Stomach (tissue), 9 donors: ENCODE measurements around the gene TENM3. TPM values are rescaled to one million over a fixed set of nuclear protein-coding genes. Genes with fewer than 3 reads are reported as not detected.

Experiments
- DNase-seq, 2 donors: peaks; one replicate each; pipeline versions ENCODE4 v3.0.0 to v3.0.0-alpha.2; 2013 to 2019
- H3K27ac ChIP-seq, 5 donors: fragments of 200-600 bp in 4 of 5; sonication (generic) in 4 of 5; one replicate each; pipeline ENCODE4 v1.5.1; 2013 to 2019; ENCODE audit warnings: mild to moderate bottlenecking in 1 of 5, moderate library complexity in 1 of 5
- H3K27me3 ChIP-seq, 3 donors: fragments of 200-600 bp; sonication (generic); one replicate each; pipeline ENCODE4 v1.5.1; 2017 to 2019; ENCODE audit warnings: mixed run types in 1 of 3
- H3K36me3 ChIP-seq, 4 donors: fragments of 200-600 bp; sonication (generic); 1 replicate in 3 of 4; 2 replicates in 1 of 4; pipeline ENCODE4 v1.5.1; 2016 to 2019
- H3K4me1 ChIP-seq, 4 donors: fragments of 200-600 bp; sonication (generic); one replicate each; pipeline ENCODE4 v1.5.1; 2016 to 2019
- H3K4me3 ChIP-seq, 4 donors: fragments of 200-600 bp; sonication (generic) in 3 of 4; one replicate each; pipeline ENCODE4 v1.5.1; 2016 to 2019; ENCODE audit warnings: mild to moderate bottlenecking in 1 of 4
- H3K9me3 ChIP-seq, 4 donors: fragments of 200-600 bp; sonication (generic); one replicate each; pipeline ENCODE4 v1.5.1; 2016 to 2019
- EP300 ChIP-seq: sonication (generic); formaldehyde crosslinking; IDR thresholded peaks from one replicate; pipeline ENCODE4 v1.6.1; 2017; ENCODE audit warnings: antibody characterized with exemption
- POLR2A ChIP-seq, 4 donors: fragments of 450-650 bp; IDR thresholded peaks; one replicate each; pipeline ENCODE4 v1.6.1; 2016; ENCODE audit warnings: antibody characterized with exemption in 4 of 4, control low read depth in 2 of 4, mild to moderate bottlenecking in 1 of 4, moderate library complexity in 1 of 4
- POLR2AphosphoS5 ChIP-seq, 3 donors: sonication (generic); formaldehyde crosslinking; IDR thresholded peaks; one replicate each; pipeline ENCODE4 v1.6.1; 2016; ENCODE audit warnings: antibody characterized with exemption in 3 of 3
- WGBS, 5 donors: extraction: QIAGEN DNeasy Blood & Tissue Kit in 3 of 5; methylation state at CpG; one replicate each; pipeline versions ENCODE4 v1.1.5 to v1.1.7; 2013 to 2018; 5-methylcytosine and 5-hydroxymethylcytosine counted together
- intact Hi-C: fragments of 100-400 bp; cut with DNase I; formaldehyde crosslinking; loops from one replicate; pipeline ENCODE4 v1.15.1; 2023; ENCODE audit warnings: low total_unique reads
- polyA plus RNA-seq, 3 donors: library from polyadenylated mRNA; stranded (reverse); fragments of 200-250 nt; gene quantifications; one replicate each; pipeline ENCODE4 v1.2.3, GENCODE V29; 2013
- small RNA-seq, 4 donors: library from RNA; depleted of rRNA; stranded (forward); fragments of <200 nt; gene quantifications; one replicate each; pipeline ENCODE3, GENCODE V24; 2016
- total RNA-seq, 5 donors: library from RNA; depleted of rRNA; stranded (reverse); fragments of >200 nt; gene quantifications; one replicate each; pipeline versions ENCODE4 v1.1.0 to v1.2.3, GENCODE V29; 2014 to 2016
- TF ChIP-seq, protein P1 (sequence below), 7 experiments: fragments of 450-650 bp in 4 of 7; fragments of 200-600 bp in 3 of 7; sonication (generic) in 3 of 7; IDR thresholded peaks; one replicate each; pipeline ENCODE4 v1.5.1; 2016 to 2019; ENCODE audit warnings: antibody characterized with exemption in 7 of 7, control low read depth in 2 of 7, mild to moderate bottlenecking in 1 of 7
- donor health status: healthy with polysubstance abuse.
- donor health status: Bipolar disorder and iron deficiency.
- donor health status: healthy.

TENM3 gene
- total and polyA plus RNA-seq, 8 donors = under 0.01 to 8.3 (median 0.44) TPM

DNA sequence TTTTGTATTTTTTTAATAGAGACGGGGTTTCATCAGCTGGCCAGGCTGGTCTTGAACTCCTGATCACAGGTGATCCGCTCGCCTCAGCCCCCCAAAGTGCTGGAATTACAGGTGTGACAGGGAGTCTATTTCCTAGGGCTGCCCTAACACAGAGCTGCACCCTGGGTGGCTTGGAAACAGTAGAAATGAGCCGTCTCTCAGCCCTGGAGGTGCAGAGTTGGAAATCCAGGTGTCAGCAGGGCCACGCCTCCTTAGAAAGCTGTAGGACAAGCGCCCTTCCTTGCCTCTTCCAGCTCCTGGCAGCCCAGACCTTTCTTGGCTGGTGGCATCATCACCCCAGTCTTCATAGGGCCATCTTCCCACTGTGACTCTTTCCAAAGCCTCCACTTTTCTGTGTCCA is 602.4 kb downstream of the TENM3 start:
- no peak for DNase-seq
- Histone ChIP-seq H3K27ac (no peak overlapping the region), H3K4me3 (no peak overlapping the region), H3K36me3 (no peaks in the 10 kb centered on the region), H3K27me3 (no peaks in the 10 kb centered on the region), H3K4me1 (no peaks in the 10 kb centered on the region), H3K9me3 (no peaks in the 10 kb centered on the region)
- TF ChIP-seq POLR2A (IDR thresholded peaks at IDR 0.05) = no peak
- TF ChIP-seq, protein P1, sequence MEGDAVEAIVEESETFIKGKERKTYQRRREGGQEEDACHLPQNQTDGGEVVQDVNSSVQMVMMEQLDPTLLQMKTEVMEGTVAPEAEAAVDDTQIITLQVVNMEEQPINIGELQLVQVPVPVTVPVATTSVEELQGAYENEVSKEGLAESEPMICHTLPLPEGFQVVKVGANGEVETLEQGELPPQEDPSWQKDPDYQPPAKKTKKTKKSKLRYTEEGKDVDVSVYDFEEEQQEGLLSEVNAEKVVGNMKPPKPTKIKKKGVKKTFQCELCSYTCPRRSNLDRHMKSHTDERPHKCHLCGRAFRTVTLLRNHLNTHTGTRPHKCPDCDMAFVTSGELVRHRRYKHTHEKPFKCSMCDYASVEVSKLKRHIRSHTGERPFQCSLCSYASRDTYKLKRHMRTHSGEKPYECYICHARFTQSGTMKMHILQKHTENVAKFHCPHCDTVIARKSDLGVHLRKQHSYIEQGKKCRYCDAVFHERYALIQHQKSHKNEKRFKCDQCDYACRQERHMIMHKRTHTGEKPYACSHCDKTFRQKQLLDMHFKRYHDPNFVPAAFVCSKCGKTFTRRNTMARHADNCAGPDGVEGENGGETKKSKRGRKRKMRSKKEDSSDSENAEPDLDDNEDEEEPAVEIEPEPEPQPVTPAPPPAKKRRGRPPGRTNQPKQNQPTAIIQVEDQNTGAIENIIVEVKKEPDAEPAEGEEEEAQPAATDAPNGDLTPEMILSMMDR (IDR thresholded peaks at IDR 0.05) = no peak
- no peak for TF ChIP-seq EP300
- no peak for TF ChIP-seq POLR2AphosphoS5 (IDR thresholded peaks at IDR 0.05)
- intact Hi-C loops = no loop called here
- 80 to 93% (median 86%) methylated on average over 6 of the region's 6 CpGs for WGBS, 5 donors

DNA sequence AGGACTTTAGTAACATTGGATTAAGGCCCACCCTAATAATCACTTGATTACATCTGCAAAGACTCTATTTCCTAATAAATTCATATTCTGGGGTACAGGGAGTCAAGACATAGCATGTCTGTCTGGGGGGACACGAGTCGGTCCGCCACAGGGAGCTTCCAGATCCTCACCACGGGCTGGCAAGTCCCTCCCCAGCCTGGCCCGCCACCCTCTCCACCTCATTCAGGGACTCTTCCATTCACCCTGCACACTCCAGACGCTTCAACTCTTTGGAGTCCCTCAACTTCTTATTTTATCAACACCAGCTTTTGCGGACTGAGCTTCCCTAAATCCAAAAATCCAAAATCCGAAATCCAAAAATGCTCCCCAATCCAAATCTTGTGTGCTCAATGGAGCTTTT is 602.8 kb downstream of the TENM3 start:
- no peak for TF ChIP-seq POLR2AphosphoS5 (IDR thresholded peaks at IDR 0.05)
- no peak for TF ChIP-seq EP300
- TF ChIP-seq, protein P1 (IDR thresholded peaks at IDR 0.05) = no peak
- no peak for TF ChIP-seq POLR2A (IDR thresholded peaks at IDR 0.05)

DNA sequence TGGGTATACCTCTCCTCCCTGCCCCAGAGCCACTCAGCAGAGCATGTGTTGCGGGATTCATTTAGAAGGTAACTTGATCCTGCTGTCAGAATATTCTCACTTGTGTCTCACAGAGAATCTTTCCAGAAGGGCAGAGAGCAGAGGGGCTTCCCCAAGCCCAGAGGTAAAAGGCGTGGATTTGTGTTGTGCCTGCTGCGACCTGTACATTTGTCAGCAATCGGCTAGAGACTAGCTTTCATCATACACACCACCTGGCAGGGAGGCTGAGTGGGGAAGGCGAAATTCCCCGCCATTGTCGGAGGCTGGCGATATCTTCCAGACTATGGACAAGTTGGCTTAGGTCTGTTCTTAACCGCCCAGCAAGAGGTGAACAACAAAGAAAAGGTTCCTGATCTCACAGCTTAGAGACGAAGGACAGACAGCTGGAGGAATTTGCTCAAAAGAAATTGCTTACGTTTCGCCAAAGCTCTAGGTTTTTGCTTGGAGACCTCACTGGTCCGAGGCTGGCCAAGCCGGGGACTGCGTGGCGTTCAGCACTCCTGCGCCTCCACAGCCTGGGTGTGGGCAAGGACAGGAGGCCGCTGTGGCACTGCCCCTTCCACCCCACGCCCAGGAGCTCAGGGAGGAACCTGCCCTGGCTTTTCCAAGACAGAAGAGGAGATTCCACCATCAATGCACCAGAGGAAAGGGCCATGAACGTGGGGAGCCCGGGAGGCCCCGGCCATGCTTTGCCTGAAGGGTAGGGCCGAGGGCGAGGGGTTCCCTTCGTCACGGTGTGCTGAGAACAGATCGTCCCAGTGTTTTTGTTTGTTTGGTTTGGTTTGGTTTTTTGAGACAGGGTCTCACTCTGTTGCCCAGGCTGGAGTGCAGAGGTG is 604.6 kb downstream of the TENM3 start:
- Histone ChIP-seq H3K27ac (no peak overlapping the region), H3K36me3 (no peaks in the 10 kb centered on the region), H3K4me3 (no peak overlapping the region), H3K9me3 (peaks cover 0 to 1% (median 0%) of the 10 kb centered on the region in 4 donors), H3K27me3 (no peaks in the 10 kb centered on the region), H3K4me1 (no peaks in the 10 kb centered on the region)
- 89 to 92% (median 92%) methylated on average over 23 to 27 of the region's 27 CpGs for WGBS, 5 donors
- TF ChIP-seq, protein P1 (IDR thresholded peaks at IDR 0.05) = no peak
- TF ChIP-seq POLR2A (IDR thresholded peaks at IDR 0.05) (no peak), EP300 (no peak), POLR2AphosphoS5 (IDR thresholded peaks at IDR 0.05) (no peak)
- no peak for DNase-seq
- intact Hi-C loops = no loop called here

More for the DNA sequence above, 602.8 kb downstream of the TENM3 start:
- intact Hi-C loops = no loop called here
- no peaks in the 10 kb centered on the region for H3K9me3 ChIP-seq
- H3K36me3 ChIP-seq = no peaks in the 10 kb centered on the region
- no peak for DNase-seq
- no peak overlapping the region for H3K27ac ChIP-seq
- 89 to 95% (median 92%) methylated on average over 8 of the region's 8 CpGs for WGBS, 5 donors
- no peaks in the 10 kb centered on the region for H3K27me3 ChIP-seq
- H3K4me3 ChIP-seq = no peak overlapping the region
- no peaks in the 10 kb centered on the region for H3K4me1 ChIP-seq

DNA sequence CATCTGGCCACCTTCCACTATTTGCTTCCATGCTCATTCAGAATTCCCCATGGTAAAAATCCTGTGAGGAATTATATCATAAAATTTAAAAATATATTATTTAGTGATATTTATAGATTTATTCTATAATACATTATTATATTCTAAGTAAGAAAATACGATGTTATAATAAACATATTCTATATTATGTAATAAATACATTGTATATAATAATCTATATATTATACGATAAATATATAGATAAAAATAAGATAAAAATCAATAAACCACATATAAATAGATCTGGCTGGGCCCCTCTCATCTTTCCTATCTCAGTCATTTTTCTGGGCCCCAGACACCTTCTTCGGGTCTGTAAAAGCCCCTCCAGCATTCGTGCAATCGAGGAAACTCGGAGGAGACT is 605.5 kb downstream of the TENM3 start:
- 89 to 96% (median 91%) methylated on average over 6 of the region's 6 CpGs for WGBS, 5 donors
- no peaks in the 10 kb centered on the region for H3K4me1 ChIP-seq
- peaks cover 0 to 10% (median 6%) of the 10 kb centered on the region in 4 donors for H3K9me3 ChIP-seq
- no peak for DNase-seq
- no peak for TF ChIP-seq EP300
- TF ChIP-seq POLR2A (IDR thresholded peaks at IDR 0.05) = no peak
- TF ChIP-seq, protein P1 (IDR thresholded peaks at IDR 0.05) = no peak
- TF ChIP-seq POLR2AphosphoS5 (IDR thresholded peaks at IDR 0.05) = no peak
- H3K36me3 ChIP-seq = no peaks in the 10 kb centered on the region
- no peak overlapping the region for H3K4me3 ChIP-seq
- H3K27me3 ChIP-seq = no peaks in the 10 kb centered on the region
- intact Hi-C loops = no loop called here
- no peak overlapping the region for H3K27ac ChIP-seq

Small RNA genes lying within 50 kb of the gene (small RNA-seq; reads per million reads assigned to genes)
- gene RN7SKP67 (0 reads per million in 4 donors), gene RNU2-34P (0 reads per million in 4 donors)
